Endothelial cell of umbilical vein (primary cell): ENCODE measurements around the gene EFNB1. TPM values are rescaled to one million over a fixed set of nuclear protein-coding genes. Genes with fewer than 3 reads are reported as not detected.

Source experiments
- BruUV-seq: library from RNA; stranded (reverse); fragments of 400-500 nt; replicated peaks from 2 replicates; lab custom pipeline; 2021; lab: Mats Ljungman, UMichigan
- CTCF ChIA-PET: fragments of 300-600, 350-600 bp; sonication (Branson Sonifier 250); formaldehyde crosslinking; loops from one replicate; lab custom pipeline; 2021; ENCODE audit warnings: antibody characterized with exemption, inconsistent platforms; lab: Charles Lee
- POLR2A ChIA-PET: fragments of 300-600, 350-600 bp; sonication (Branson Sonifier 250); formaldehyde crosslinking; loops from one replicate; lab custom pipeline; 2021; ENCODE audit warnings: antibody characterized with exemption, inconsistent platforms; lab: Charles Lee
- DNase-seq: peaks from one replicate; pipeline ENCODE4 v3.0.0-alpha.2; 2011; ENCODE audit warnings: low read depth, low spot score
- FAIRE-seq: peaks from 2 replicates; lab custom pipeline; 2011; peaks lifted over from hg19 to GRCh38; lab: Jason Lieb, UNC
- H2AFZ ChIP-seq: 2 replicates; pipeline ENCODE4 v1.6.0; 2012; ENCODE audit warnings: low read depth, low read length, control low read depth, inconsistent platforms
- H3K27ac ChIP-seq: 2 replicates; pipeline ENCODE4 v1.5.1; 2011; ENCODE audit warnings: low read depth, mild to moderate bottlenecking, control low read depth, low read length, moderate library complexity; ENCODE audit not compliant: insufficient read depth
- H3K27me3 ChIP-seq, 2 experiments: 2 replicates each; pipeline versions ENCODE4 v1.6.0 to v1.6.1; 2011; ENCODE audit warnings: low read length in 2 of 2, mixed read lengths in 1 of 2; ENCODE audit not compliant: control insufficient read depth in 2 of 2, insufficient read depth in 2 of 2
- H3K36me3 ChIP-seq, 2 experiments: 2 replicates in 1 of 2; 3 replicates in 1 of 2; pipeline ENCODE4 v1.5.1; 2011; ENCODE audit warnings: low read length in 2 of 2, mild to moderate bottlenecking in 1 of 2, moderate library complexity in 1 of 2; ENCODE audit not compliant: control insufficient read depth in 2 of 2, insufficient read depth in 2 of 2; ENCODE audit errors: extremely low read depth in 1 of 2
- H3K4me1 ChIP-seq: 3 replicates; pipeline ENCODE4 v1.5.1; 2011; ENCODE audit warnings: mild to moderate bottlenecking, low read length; ENCODE audit not compliant: control insufficient read depth, insufficient read depth; ENCODE audit errors: extremely low read depth
- H3K4me2 ChIP-seq: 2 replicates; pipeline ENCODE4 v1.6.1; 2011; ENCODE audit warnings: low read length, control low read depth, mixed read lengths; ENCODE audit not compliant: insufficient read depth
- H3K4me3 ChIP-seq, 3 experiments: fragments of 200-600 bp in 1 of 3; sonication (generic), shearing (Covaris generic) in 1 of 3; replicated peaks in 1 of 3; 2 replicates each; pipeline ENCODE4 v1.5.1; 2011 to 2016; ENCODE audit warnings: control low read depth in 3 of 3, low read length in 3 of 3, mild to moderate bottlenecking in 2 of 3, inconsistent platforms in 1 of 3, low read depth in 1 of 3, moderate library complexity in 1 of 3; ENCODE audit not compliant: insufficient read depth in 1 of 3
- H3K79me2 ChIP-seq: 2 replicates; pipeline ENCODE4 v1.6.0; 2012; ENCODE audit warnings: low read length, inconsistent platforms; ENCODE audit not compliant: control insufficient read depth, insufficient read depth
- H3K9ac ChIP-seq: replicated peaks from 2 replicates; pipeline ENCODE3; 2011; ENCODE audit warnings: low read length, control low read depth; ENCODE audit not compliant: insufficient read depth; ENCODE audit errors: extremely low read depth
- H3K9me1 ChIP-seq: replicated peaks from 3 replicates; pipeline ENCODE4 v1.6.0; 2011; ENCODE audit warnings: mild to moderate bottlenecking, low read length; ENCODE audit not compliant: control insufficient read depth, insufficient read depth; ENCODE audit errors: extremely low read depth
- H3K9me3 ChIP-seq: replicated peaks from 2 replicates; pipeline ENCODE4 v1.5.1; 2012; ENCODE audit warnings: low read length, inconsistent platforms; ENCODE audit not compliant: control insufficient read depth, insufficient read depth
- H4K20me1 ChIP-seq: replicated peaks from 2 replicates; pipeline ENCODE3; 2011; ENCODE audit warnings: mild to moderate bottlenecking, low read length; ENCODE audit not compliant: control insufficient read depth, insufficient read depth; ENCODE audit errors: extremely low read depth
- EZH2 ChIP-seq: IDR thresholded peaks from 2 replicates; pipeline ENCODE4 v1.6.1; 2012; ENCODE audit warnings: borderline replicate concordance, low read depth, mild to moderate bottlenecking, moderate library complexity, low read length, inconsistent platforms; ENCODE audit not compliant: severe bottlenecking
- FOS ChIP-seq: IDR thresholded peaks from 2 replicates; pipeline ENCODE4 v1.6.1; 2011; ENCODE audit warnings: mild to moderate bottlenecking, low read length, moderate library complexity, borderline replicate concordance; ENCODE audit not compliant: insufficient read depth
- GATA2 ChIP-seq: IDR thresholded peaks from 2 replicates; pipeline ENCODE4 v1.7.0; 2011; ENCODE audit warnings: low read depth, mild to moderate bottlenecking, moderate library complexity, mixed read lengths, low read length; ENCODE audit not compliant: insufficient read length, insufficient read depth
- JUN ChIP-seq: IDR thresholded peaks from 2 replicates; pipeline ENCODE4 v1.6.1; 2011; ENCODE audit warnings: borderline replicate concordance, low read depth; ENCODE audit not compliant: insufficient read length, insufficient read depth
- MYC ChIP-seq: IDR thresholded peaks from one replicate; pipeline ENCODE4 v1.6.1; 2011; ENCODE audit warnings: mild to moderate bottlenecking, low read depth, low read length
- POLR2A ChIP-seq: IDR thresholded peaks from 2 replicates; pipeline ENCODE4 v1.6.1; 2012; ENCODE audit warnings: low read depth, mild to moderate bottlenecking, control low read depth, low read length
- POLR2AphosphoS5 ChIP-seq: IDR thresholded peaks from 2 replicates; pipeline ENCODE4 v1.6.1; 2012; ENCODE audit warnings: low read depth, mild to moderate bottlenecking, control low read depth, low read length, moderate library complexity; ENCODE audit not compliant: insufficient read depth
- dilution Hi-C: fragments of 300-500 bp; cut with MboI; formaldehyde crosslinking; loops from one replicate; pipeline ENCODE4 v1.15.0; 2019; ENCODE audit warnings: low sequenced_read_pairs; ENCODE audit not compliant: extremely low pct_ligation_motif_present
- intact Hi-C: fragments of 100-400 bp; cut with micrococcal nuclease; formaldehyde crosslinking; loops from one replicate; pipeline ENCODE4 v1.10.0; 2022
- polyA plus RNA-seq, 4 experiments: library from polyadenylated mRNA; depleted of rRNA in 3 of 4; stranded (reverse) in 3 of 4; unstranded in 1 of 4; fragments of >200 nt; gene quantifications; 2 replicates each; pipeline versions ENCODE4 v1.2.1 to v1.2.3, GENCODE V29; 2011 to 2012; ENCODE audit warnings: missing spikeins in 1 of 4
- total RNA-seq: library from RNA; stranded (reverse); gene quantifications from 2 replicates; pipeline ENCODE4 v1.2.3, GENCODE V29; 2021
- TF ChIP-seq, protein P1 (sequence below), 2 donors: IDR thresholded peaks; 1 replicate in 1 of 2; 2 replicates in 1 of 2; pipeline ENCODE4 v1.5.1; 2011; ENCODE audit warnings: low read length in 2 of 2, mild to moderate bottlenecking in 2 of 2, moderate library complexity in 2 of 2, control low read depth in 1 of 2, inconsistent platforms in 1 of 2, low read depth in 1 of 2; ENCODE audit not compliant: insufficient read depth in 1 of 2; ENCODE audit errors: extremely low read depth in 1 of 2
- TF ChIP-seq, protein P2 (sequence below): IDR thresholded peaks from 2 replicates; pipeline ENCODE4 v1.6.1; 2011; ENCODE audit not compliant: insufficient read depth, insufficient read length

Gene EFNB1
- total and polyA plus RNA-seq, 2 donors (not counting 3 experiments of a cell fraction or from before 2014, with no cell fraction given) = 7.8 to 13.3 TPM

DNA sequence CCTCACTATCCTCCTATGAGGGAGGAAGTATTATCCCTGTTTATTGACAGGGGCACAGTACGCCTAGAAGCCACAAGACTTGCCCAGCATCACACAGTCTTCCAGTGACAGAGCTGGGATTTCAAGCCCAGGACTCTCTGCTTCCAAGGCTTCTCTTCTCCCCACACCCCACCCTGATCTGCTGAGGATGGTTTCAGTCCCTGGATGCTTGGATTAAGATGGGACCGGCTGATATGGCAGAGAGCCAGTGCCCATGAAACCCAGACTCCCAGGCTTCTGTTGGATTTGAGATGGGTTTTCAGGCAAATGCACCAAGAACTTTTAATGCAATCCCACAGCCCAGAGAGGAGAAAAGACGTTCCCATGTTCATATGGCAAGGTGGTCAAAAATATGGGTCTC is 23.2 kb downstream of the EFNB1 start:
- no peaks in the 10 kb centered on the region for H3K4me1 ChIP-seq
- no peaks in the 10 kb centered on the region for H3K36me3 ChIP-seq
- no TSS peak for BruUV-seq
- H3K9me3 ChIP-seq = no peaks in the 10 kb centered on the region
- intact Hi-C loops (no loop called here), dilution Hi-C loops (no loop called here)
- H3K27me3 ChIP-seq = no peaks in the 10 kb centered on the region
- no peak overlapping the region for H3K9ac ChIP-seq
- DNase-seq (no peak), FAIRE-seq (no peak)
- ChIA-PET CTCF (no interaction called here), POLR2A (no interaction called here)
- H3K4me2 ChIP-seq = no peak overlapping the region
- no peaks in the 10 kb centered on the region for H3K79me2 ChIP-seq
- no peaks in the 10 kb centered on the region for H3K9me1 ChIP-seq
- no peak overlapping the region for H3K27ac ChIP-seq
- H2AFZ ChIP-seq = no peak overlapping the region
- TF ChIP-seq JUN = no peak
- TF ChIP-seq, protein P1, sequence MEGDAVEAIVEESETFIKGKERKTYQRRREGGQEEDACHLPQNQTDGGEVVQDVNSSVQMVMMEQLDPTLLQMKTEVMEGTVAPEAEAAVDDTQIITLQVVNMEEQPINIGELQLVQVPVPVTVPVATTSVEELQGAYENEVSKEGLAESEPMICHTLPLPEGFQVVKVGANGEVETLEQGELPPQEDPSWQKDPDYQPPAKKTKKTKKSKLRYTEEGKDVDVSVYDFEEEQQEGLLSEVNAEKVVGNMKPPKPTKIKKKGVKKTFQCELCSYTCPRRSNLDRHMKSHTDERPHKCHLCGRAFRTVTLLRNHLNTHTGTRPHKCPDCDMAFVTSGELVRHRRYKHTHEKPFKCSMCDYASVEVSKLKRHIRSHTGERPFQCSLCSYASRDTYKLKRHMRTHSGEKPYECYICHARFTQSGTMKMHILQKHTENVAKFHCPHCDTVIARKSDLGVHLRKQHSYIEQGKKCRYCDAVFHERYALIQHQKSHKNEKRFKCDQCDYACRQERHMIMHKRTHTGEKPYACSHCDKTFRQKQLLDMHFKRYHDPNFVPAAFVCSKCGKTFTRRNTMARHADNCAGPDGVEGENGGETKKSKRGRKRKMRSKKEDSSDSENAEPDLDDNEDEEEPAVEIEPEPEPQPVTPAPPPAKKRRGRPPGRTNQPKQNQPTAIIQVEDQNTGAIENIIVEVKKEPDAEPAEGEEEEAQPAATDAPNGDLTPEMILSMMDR (IDR thresholded peaks at IDR 0.05; ENCODE audit: extremely low read depth in 1 of 2, insufficient read depth in 1 of 2, low read depth in 1 of 2, low read length in 2 of 2) = no peak
- no peak for TF ChIP-seq POLR2A
- no peak for TF ChIP-seq POLR2AphosphoS5
- TF ChIP-seq FOS = no peak
- TF ChIP-seq GATA2 = no peak
- TF ChIP-seq EZH2 = no peak
- TF ChIP-seq, protein P2, sequence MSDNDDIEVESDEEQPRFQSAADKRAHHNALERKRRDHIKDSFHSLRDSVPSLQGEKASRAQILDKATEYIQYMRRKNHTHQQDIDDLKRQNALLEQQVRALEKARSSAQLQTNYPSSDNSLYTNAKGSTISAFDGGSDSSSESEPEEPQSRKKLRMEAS = no peak
- no peak for TF ChIP-seq MYC
- H4K20me1 ChIP-seq = no peaks in the 10 kb centered on the region
- no peak overlapping the region for H3K4me3 ChIP-seq
